ENCODE results near the gene PCDHB12. TPM values are rescaled to one million over a fixed set of nuclear protein-coding genes. Genes with fewer than 3 reads are reported as not detected.
"Not testable (repeated sequence)": the region's sequence is repeated elsewhere in the genome, so short reads cannot be mapped to it uniquely, and the experiment has no call there.

Gene PCDHB12
- total RNA-seq: 2.8 TPM

GRCh38 chr5:141208478-141208877, at the start of gene PCDHB12:
Gene PCDHB12 (plus strand): TSS chr5:141208719. CDS start chr5:141208908, 189 bp downstream.
- DNase-seq (ENCODE audit: low spot score): no peak

DNA sequence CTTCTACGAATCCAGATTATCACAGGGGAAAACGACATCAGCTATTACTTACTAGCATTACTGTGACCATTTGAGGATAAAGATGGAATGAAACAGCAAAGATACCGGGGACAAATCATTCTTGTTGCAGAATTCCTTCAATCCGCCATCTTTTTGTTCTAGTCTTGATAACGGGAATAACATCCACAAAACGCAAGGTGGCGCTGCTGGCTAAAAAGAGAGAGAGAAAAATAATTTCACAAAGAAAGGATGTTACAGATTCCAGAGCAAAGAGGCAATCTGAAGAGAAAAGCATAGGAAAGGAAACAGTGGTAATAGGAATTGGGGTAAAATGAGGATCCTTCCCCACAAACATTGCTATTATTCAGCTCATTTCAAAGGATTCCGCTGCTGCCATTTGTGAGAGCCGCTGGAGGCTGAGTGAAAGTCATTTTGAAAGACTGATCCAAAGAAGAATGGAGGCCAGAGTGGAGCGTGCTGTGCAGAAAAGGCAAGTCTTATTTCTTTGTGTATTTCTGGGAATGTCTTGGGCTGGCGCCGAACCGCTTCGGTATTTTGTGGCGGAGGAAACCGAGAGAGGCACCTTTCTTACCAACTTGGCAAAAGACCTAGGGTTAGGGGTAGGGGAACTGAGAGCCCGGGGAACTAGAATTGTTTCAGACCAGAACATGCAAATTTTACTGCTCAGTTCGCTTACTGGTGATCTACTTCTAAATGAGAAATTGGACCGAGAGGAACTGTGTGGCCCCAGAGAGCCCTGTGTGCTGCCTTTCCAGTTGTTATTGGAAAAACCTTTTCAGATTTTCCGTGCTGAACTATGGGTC, 35.9 kb upstream of the PCDHB12 start, which contains the start of gene PCDHB7:
Gene PCDHB7 (plus strand): TSS at position 264 of the 824 bp plus-strand sequence. CDS start 192 bp downstream, at position 456.
- DNase-seq (ENCODE audit: low spot score): no peak

DNA sequence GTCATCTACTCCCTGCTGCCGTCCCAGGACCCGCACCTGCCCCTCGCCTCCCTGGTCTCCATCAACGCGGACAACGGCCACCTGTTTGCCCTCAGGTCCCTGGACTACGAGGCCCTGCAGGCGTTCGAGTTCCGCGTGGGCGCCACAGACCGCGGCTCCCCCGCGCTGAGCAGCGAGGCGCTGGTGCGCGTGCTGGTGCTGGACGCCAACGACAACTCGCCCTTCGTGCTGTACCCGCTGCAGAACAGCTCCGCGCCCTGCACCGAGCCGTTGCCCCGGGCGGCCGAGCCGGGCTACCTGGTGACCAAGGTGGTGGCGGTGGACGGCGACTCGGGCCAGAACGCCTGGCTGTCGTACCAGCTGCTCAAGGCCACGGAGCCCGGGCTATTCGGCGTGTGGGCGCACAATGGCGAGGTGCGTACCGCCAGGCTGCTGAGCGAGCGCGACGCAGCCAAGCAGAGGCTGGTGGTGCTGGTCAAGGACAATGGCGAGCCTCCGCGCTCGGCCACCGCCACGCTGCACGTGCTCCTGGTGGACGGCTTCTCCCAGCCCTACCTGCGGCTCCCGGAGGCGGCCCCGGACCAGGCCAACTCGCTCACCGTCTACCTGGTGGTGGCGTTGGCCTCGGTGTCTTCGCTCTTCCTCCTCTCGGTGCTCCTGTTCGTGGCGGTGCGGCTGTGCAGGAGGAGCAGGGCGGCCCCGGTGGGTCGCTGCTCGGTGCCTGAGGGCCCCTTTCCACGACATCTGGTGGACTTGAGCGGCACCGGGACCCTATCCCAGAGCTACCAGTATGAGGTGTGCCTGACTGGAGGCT, 34.0 kb upstream of the PCDHB12 start:
- DNase-seq (ENCODE audit: low spot score): not testable (repeated sequence)

DNA sequence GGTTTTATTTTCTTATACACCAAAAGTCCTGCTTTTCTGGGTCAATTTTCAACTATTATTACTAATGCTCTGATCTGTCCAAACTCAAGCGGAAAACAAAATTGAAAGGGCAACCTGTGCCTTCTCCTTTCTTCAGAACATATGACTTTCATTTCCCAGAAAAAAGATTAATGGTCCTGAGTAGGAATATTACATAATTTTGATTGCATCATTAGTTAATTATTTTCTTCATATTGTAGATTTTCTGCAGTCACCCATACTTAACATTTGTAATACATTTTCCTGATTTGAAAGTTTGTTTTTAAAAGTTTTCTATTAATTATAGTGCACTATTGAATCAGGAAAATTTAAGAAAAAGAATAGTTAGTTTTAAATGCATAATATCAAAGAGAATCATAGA, 32.6 kb upstream of the PCDHB12 start:
- DNase-seq (ENCODE audit: low spot score): no peak

DNA sequence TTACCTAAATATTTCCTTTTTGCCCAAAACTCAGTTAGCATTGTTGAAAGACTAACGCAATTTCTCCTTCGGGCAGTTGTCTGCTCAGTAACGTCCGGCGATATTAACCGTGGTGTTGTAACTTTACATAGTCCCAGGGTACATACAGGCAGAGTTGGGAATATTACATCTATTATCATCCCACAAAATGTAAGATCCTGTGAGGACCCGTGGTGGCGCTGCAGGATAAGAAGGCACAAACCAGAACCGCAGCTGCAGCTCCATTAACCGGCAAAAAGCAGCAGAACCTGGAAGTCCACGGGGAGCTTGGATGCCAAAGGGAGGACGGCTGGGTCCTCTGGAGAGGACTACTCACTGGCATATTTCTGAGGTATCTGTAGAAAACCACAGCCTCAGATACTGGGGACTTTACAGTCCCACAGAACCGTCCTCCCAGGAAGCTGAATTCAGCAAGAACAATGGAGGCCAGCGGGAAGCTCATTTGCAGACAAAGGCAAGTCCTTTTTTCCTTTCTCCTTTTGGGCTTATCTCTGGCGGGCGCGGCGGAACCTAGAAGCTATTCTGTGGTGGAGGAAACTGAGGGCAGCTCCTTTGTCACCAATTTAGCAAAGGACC, 30.8 kb upstream of the PCDHB12 start, which contains the start of gene PCDHB8:
Gene PCDHB8 (plus strand): TSS at position 214 of the 615 bp plus-strand sequence. CDS start 245 bp downstream, at position 459.
- DNase-seq (ENCODE audit: low spot score): not testable (repeated sequence)

GRCh38 chr5:141179371-141179770, 29.1 kb upstream of the PCDHB12 start:
- DNase-seq (ENCODE audit: low spot score): not testable (repeated sequence)

DNA sequence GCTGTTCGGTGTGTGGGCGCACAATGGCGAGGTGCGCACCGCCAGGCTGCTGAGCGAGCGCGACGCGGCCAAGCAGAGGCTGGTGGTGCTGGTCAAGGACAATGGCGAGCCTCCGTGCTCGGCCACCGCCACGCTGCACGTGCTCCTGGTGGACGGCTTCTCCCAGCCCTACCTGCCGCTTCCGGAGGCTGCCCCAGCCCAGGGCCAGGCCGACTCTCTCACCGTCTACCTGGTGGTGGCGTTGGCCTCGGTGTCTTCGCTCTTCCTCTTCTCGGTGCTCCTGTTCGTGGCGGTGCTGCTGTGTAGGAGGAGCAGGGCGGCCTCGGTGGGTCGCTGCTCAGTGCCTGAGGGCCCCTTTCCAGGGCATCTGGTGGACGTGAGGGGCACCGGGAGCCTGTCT, 28.6 kb upstream of the PCDHB12 start:
- DNase-seq (ENCODE audit: low spot score): not testable (repeated sequence)

GRCh38 chr5:141180313-141180712, 28.2 kb upstream of the PCDHB12 start:
- DNase-seq (ENCODE audit: low spot score): no peak

GRCh38 chr5:141182248-141182647, 26.3 kb upstream of the PCDHB12 start, which contains the start of gene PCDHB16:
Gene PCDHB16 (plus strand): TSS chr5:141182387. CDS start chr5:141182560, 173 bp downstream.
- DNase-seq (ENCODE audit: low spot score): no peak

- not testable (repeated sequence) for DNase-seq (ENCODE audit: low spot score)
Observed at GRCh38 chr5:141184117-141184855, 24.2 kb upstream of the PCDHB12 start.

DNA sequence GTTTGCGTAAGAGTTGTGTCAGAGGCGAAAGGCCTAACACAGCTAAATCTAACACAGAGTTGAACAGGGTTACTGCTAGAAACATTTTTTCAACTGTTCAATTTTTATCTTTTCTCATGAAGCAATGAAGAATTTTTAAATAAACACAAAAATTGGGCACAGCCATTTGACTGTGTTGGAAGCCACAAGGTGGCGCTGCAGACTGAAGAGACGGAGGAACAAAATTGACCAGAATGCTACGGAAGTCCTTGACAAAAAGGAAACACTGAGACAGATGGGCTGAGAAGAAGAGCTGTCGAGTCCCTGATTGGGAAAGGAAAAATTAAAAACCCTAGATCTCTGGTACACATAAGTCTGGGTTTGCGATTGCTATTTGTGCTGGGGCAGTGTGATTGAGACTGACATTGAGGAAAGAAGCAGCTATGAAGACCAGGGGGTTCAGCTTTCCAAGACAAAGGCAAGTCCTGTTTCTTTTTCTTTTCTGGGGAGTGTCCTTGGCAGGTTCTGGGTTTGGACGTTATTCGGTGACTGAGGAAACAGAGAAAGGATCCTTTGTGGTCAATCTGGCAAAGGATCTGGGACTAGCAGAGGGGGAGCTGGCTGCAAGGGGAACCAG, 21.5 kb upstream of the PCDHB12 start, which contains the start of gene PCDHB9:
Gene PCDHB9 (plus strand): TSS at position 265 of the 616 bp plus-strand sequence. CDS start 158 bp downstream, at position 423.
- no peak for DNase-seq (ENCODE audit: low spot score)

- DNase-seq (ENCODE audit: low spot score): not testable (repeated sequence)
Observed at GRCh38 chr5:141188682-141189081, 19.8 kb upstream of the PCDHB12 start.

DNA sequence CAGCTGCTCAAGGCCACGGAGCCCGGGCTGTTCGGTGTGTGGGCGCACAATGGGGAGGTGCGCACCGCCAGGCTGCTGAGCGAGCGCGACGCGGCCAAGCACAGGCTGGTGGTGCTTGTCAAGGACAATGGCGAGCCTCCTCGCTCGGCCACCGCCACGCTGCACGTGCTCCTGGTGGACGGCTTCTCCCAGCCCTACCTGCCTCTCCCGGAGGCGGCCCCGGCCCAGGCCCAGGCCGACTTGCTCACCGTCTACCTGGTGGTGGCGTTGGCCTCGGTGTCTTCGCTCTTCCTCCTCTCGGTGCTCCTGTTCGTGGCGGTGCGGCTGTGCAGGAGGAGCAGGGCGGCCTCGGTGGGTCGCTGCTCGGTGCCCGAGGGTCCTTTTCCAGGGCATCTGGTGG, 19.4 kb upstream of the PCDHB12 start:
- DNase-seq (ENCODE audit: low spot score): not testable (repeated sequence)

- DNase-seq (ENCODE audit: low spot score): no peak
Observed at GRCh38 chr5:141192110-141192725, 16.3 kb upstream of the PCDHB12 start, which contains the start of gene PCDHB10. Gene PCDHB10 (plus strand): TSS chr5:141192353. CDS start chr5:141192553, 200 bp downstream.

DNA sequence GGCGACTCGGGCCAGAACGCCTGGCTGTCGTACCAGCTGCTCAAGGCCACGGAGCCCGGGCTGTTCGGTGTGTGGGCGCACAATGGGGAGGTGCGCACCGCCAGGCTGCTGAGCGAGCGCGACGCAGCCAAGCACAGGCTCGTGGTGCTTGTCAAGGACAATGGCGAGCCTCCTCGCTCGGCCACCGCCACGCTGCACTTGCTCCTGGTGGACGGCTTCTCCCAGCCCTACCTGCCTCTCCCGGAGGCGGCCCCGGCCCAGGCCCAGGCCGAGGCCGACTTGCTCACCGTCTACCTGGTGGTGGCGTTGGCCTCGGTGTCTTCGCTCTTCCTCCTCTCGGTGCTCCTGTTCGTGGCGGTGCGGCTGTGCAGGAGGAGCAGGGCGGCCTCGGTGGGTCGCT, 14.2 kb upstream of the PCDHB12 start:
- DNase-seq (ENCODE audit: low spot score): not testable (repeated sequence)

- no peak for DNase-seq (ENCODE audit: low spot score)
Observed at GRCh38 chr5:141196363-141196762, 12.2 kb upstream of the PCDHB12 start.

GRCh38 chr5:141199359-141200235, 8.9 kb upstream of the PCDHB12 start, which contains the start of gene PCDHB11:
Gene PCDHB11 (plus strand): TSS chr5:141199627. CDS start chr5:141199775, 148 bp downstream.
- DNase-seq (ENCODE audit: low spot score): no peak

GRCh38 chr5:141201126-141201525, 7.4 kb upstream of the PCDHB12 start:
- not testable (repeated sequence) for DNase-seq (ENCODE audit: low spot score)

DNA sequence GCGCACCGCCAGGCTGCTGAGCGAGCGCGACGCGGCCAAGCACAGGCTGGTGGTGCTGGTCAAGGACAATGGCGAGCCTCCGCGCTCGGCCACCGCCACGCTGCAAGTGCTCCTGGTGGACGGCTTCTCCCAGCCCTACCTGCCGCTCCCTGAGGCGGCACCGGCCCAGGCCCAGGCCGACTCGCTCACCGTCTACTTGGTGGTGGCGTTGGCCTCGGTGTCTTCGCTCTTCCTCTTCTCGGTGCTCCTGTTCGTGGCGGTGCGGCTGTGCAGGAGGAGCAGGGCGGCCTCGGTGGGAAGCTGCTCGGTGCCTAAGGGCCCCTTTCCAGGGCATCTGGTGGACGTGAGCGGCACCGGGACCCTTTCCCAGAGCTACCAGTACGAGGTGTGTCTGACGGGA, 6.9 kb upstream of the PCDHB12 start:
- DNase-seq (ENCODE audit: low spot score): not testable (repeated sequence)
